ENCODE data around the gene LARGE2. TPM values are rescaled to one million over a fixed set of nuclear protein-coding genes. Genes with fewer than 3 reads are reported as not detected.
"Not testable (repeated sequence)": the region's sequence is repeated elsewhere in the genome, so short reads cannot be mapped to it uniquely, and the experiment has no call there.

Gene LARGE2
- polyA plus RNA-seq, 1 donor (not counting 4 experiments of a cell fraction or from before 2014, with no cell fraction given), result 7.1 TPM

GRCh38 chr11:45900175-45900800 is 22.2 kb upstream of the LARGE2 start:
- H4K20me1 ChIP-seq (ENCODE audit: control insufficient read depth, extremely low read depth, insufficient read depth, low read length); H3K36me3 ChIP-seq (ENCODE audit: control insufficient read depth in 2 of 2, extremely low read depth in 1 of 2, insufficient read depth in 2 of 2, low read length in 2 of 2); H3K4me1 ChIP-seq (ENCODE audit: control insufficient read depth, extremely low read depth, insufficient read depth, low read length); H3K9me1 ChIP-seq (ENCODE audit: control insufficient read depth, extremely low read depth, insufficient read depth, low read length); H3K27ac ChIP-seq (ENCODE audit: control insufficient read depth, insufficient read depth, low read length); FAIRE-seq; H3K79me2 ChIP-seq (ENCODE audit: control insufficient read depth, insufficient read depth, low read length); dilution Hi-C loops (cut with MboI; ENCODE audit: extremely low pct_ligation_motif_present, low sequenced_read_pairs); H2AFZ ChIP-seq (ENCODE audit: control insufficient read depth, low read length); H3K9me3 ChIP-seq (ENCODE audit: control insufficient read depth, low read depth, low read length); DNase-seq (ENCODE audit: low read depth, low spot score); H3K9ac ChIP-seq (ENCODE audit: control insufficient read depth, extremely low read depth, insufficient read depth, low read length): not testable (repeated sequence)
- Histone ChIP-seq H3K27me3 (ENCODE audit: control insufficient read depth, extremely low read depth, insufficient read depth, low read length) (peaks cover 32% of the 10 kb centered on the region), H3K4me2 (ENCODE audit: control insufficient read depth, extremely low read depth, insufficient read depth, low read depth, low read length) (peak overlapping the region; percentile 62), H3K4me3 (ENCODE audit: control insufficient read depth in 2 of 3, extremely low read depth in 1 of 3, insufficient read depth in 2 of 3, low read depth in 1 of 3, low read length in 3 of 3) (peak overlapping the region; percentile 33 to 52 (median 40))
- TF ChIP-seq EZH2 (IDR thresholded peaks at IDR 0.05; ENCODE audit: low read length), result peak; percentile 47

- Histone ChIP-seq H3K4me2 (ENCODE audit: control insufficient read depth, extremely low read depth, insufficient read depth, low read depth, low read length) (no peak overlapping the region), H3K27me3 (ENCODE audit: control insufficient read depth, extremely low read depth, insufficient read depth, low read length) (peaks cover 32% of the 10 kb centered on the region), H3K79me2 (ENCODE audit: control insufficient read depth, insufficient read depth, low read length) (no peaks in the 10 kb centered on the region), H3K9me3 (ENCODE audit: control insufficient read depth, low read depth, low read length) (no peaks in the 10 kb centered on the region), H3K27ac (ENCODE audit: control insufficient read depth, insufficient read depth, low read length) (no peak overlapping the region), H3K4me3 (ENCODE audit: control insufficient read depth in 2 of 3, extremely low read depth in 1 of 3, insufficient read depth in 2 of 3, low read depth in 1 of 3, low read length in 3 of 3) (no peak overlapping the region), H3K4me1 (ENCODE audit: control insufficient read depth, extremely low read depth, insufficient read depth, low read length) (peaks cover 7% of the 10 kb centered on the region), H3K9me1 (ENCODE audit: control insufficient read depth, extremely low read depth, insufficient read depth, low read length) (no peaks in the 10 kb centered on the region), H4K20me1 (ENCODE audit: control insufficient read depth, extremely low read depth, insufficient read depth, low read length) (no peaks in the 10 kb centered on the region), H2AFZ (ENCODE audit: control insufficient read depth, low read length) (no peak overlapping the region), H3K9ac (ENCODE audit: control insufficient read depth, extremely low read depth, insufficient read depth, low read length) (no peak overlapping the region), H3K36me3 (ENCODE audit: control insufficient read depth in 2 of 2, extremely low read depth in 1 of 2, insufficient read depth in 2 of 2, low read length in 2 of 2) (no peaks in the 10 kb centered on the region)
- no peak for TF ChIP-seq EZH2 (IDR thresholded peaks at IDR 0.05; ENCODE audit: low read length)
- TF ChIP-seq CTCF (optimal IDR thresholded peaks at IDR 0.05 in 1 of 3, IDR thresholded peaks at IDR 0.05 in 1 of 3, conservative IDR thresholded peaks at IDR 0.05 in 1 of 3; ENCODE audit: extremely low read depth in 1 of 3, insufficient read depth in 2 of 3, low read length in 3 of 3), result no peak
- dilution Hi-C loops (cut with MboI; ENCODE audit: extremely low pct_ligation_motif_present, low sequenced_read_pairs), result no loop called here
- FAIRE-seq, result no peak
- DNase-seq (ENCODE audit: low read depth, low spot score), result no peak
These were observed 21.4 kb upstream of the LARGE2 start for GRCh38 chr11:45900916-45901617.

Measured in keratinocyte (primary cell).